ENCODE data around the gene RPGR. TPM values are rescaled to one million over a fixed set of nuclear protein-coding genes. Genes with fewer than 3 reads are reported as not detected.
A peak's percentile ranks its signal among the peaks of the same experiment; 100 is the strongest.

The RPGR gene
- total RNA-seq, 2 experiments from 2014 or later = 12.4 to 18.2 TPM

DNA sequence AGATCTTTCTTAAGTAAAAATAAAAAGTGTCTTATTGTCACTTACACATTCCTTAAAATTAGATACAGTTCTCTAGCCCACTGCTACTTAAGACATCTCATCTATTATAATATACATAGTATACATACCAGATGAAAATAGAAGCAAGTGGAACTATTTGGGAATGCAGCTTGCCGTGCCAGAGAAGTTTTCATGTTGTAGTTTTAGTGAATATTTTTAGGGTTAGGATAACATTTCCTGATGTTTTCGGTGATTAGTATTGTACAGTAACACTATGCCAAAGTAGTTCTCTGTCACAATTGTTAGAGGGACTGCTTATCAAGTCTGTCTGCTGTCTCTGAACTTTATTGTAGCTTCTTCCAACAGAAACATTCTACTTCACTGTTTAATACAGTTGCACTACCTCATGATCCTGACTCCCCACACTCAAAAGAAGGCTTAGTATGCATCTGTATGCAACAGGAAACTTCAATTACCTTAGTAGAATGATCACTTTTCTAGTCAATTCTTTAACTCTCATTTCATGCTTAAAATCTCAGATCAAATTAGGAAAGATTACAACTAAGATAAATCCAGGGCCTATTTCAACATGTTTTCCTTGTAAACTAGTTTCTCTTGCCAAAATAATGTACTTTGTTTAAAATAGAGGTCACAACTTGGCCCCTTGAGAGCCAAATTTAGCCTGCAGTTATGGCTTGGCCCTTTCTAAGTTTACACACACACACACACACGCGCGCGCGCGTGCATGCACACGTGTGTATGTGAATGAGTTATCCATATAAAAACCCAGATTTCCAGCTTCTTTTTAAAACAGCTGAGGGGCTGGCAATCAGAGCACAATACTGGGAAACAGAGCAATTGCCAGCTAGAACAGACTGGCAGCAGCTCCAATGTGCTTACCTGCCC lies 64.3 kb downstream of the RPGR start:
- intact Hi-C loops (cut with micrococcal nuclease; ENCODE audit: unreplicated experiment) = loop anchor here (5.0 kb wide), 1 partner anchor 64 kb away; the partner anchor contains the start of gene RPGR
- H3K4me2 ChIP-seq (ENCODE audit: low read length) = no peak overlapping the region
- ChIA-PET CTCF (ENCODE audit: unreplicated experiment) (no interaction called here), POLR2A (interaction anchor here (0.6 kb wide), 1 partner anchor 251 kb away, joined by 3 read pairs; no protein-coding TSS in a partner anchor)
- H4K20me1 ChIP-seq (ENCODE audit: insufficient read depth, low read length) = no peaks in the 10 kb centered on the region
- DNase-seq (ENCODE audit: low spot score) = no peak
- H3K79me2 ChIP-seq (ENCODE audit: insufficient read depth, low read depth, low read length) = no peaks in the 10 kb centered on the region
- H3K36me3 ChIP-seq (ENCODE audit: insufficient read depth, low read length) = no peaks in the 10 kb centered on the region
- TF ChIP-seq CTCF (conservative IDR thresholded peaks at IDR 0.05; ENCODE audit: low read length) (no peak), EZH2phosphoT487 (IDR thresholded peaks at IDR 0.05; ENCODE audit: borderline replicate concordance, low read depth, low read length) (no peak)
- no peak overlapping the region for H3K4me3 ChIP-seq (ENCODE audit: low read depth, low read length, poor library complexity, severe bottlenecking)
- no peak overlapping the region for H3K27ac ChIP-seq (ENCODE audit: low read depth, low read length, poor library complexity, severe bottlenecking)
- no peaks in the 10 kb centered on the region for H3K9me2 ChIP-seq (ENCODE audit: insufficient read depth, low read length)
- BruUV-seq (replicated peaks) = no TSS peak
- no peaks in the 10 kb centered on the region for H3K9me3 ChIP-seq (ENCODE audit: low read length)
- H2AFZ ChIP-seq (ENCODE audit: low read length) = no peak overlapping the region
- H3K4me1 ChIP-seq (ENCODE audit: insufficient read depth, low read length, poor library complexity, severe bottlenecking) = no peaks in the 10 kb centered on the region

DNA sequence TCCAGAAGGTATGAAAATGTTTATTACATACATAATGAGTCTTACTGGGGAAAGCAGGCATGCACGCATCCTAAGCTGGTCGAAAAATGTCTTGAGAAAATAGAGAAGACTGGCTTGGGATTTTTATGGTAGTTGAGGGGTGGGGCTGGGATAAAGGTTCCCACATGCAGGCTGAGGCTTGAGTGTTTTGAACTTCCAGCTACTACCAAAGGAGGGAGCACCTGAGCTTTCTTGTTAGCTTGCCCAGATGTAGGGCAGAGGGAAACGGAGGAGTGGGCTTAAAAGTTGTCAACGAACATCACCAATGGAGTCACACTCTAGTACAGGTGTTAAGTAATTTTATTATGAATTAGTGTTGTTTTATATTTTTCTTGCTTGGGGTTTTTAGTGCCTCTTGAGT lies 67.1 kb downstream of the RPGR start:
- no peaks in the 10 kb centered on the region for H3K36me3 ChIP-seq (ENCODE audit: insufficient read depth, low read length)
- peak; percentile 68 for TF ChIP-seq CTCF (conservative IDR thresholded peaks at IDR 0.05; ENCODE audit: low read length)
- TF ChIP-seq EZH2phosphoT487 (IDR thresholded peaks at IDR 0.05; ENCODE audit: borderline replicate concordance, low read depth, low read length) = no peak
- no peaks in the 10 kb centered on the region for H3K9me2 ChIP-seq (ENCODE audit: insufficient read depth, low read length)
- H3K4me3 ChIP-seq (ENCODE audit: low read depth, low read length, poor library complexity, severe bottlenecking) = no peak overlapping the region
- no peaks in the 10 kb centered on the region for H3K79me2 ChIP-seq (ENCODE audit: insufficient read depth, low read depth, low read length)
- H3K9me3 ChIP-seq (ENCODE audit: low read length) = no peaks in the 10 kb centered on the region
- intact Hi-C loops (cut with micrococcal nuclease; ENCODE audit: unreplicated experiment) = loop anchor here (5.0 kb wide), 1 partner anchor 67 kb away; the partner anchor contains the start of gene RPGR
- POLR2A ChIA-PET = interaction anchor here (0.5 kb wide), 1 partner anchor 28 kb away, joined by 3 read pairs; no protein-coding TSS in a partner anchor
- no peaks in the 10 kb centered on the region for H3K4me1 ChIP-seq (ENCODE audit: insufficient read depth, low read length, poor library complexity, severe bottlenecking)
- no TSS peak for BruUV-seq (replicated peaks)
- CTCF ChIA-PET (ENCODE audit: unreplicated experiment) = no interaction called here
- DNase-seq (ENCODE audit: low spot score) = peak; percentile 35
- H3K27ac ChIP-seq (ENCODE audit: low read depth, low read length, poor library complexity, severe bottlenecking) = no peak overlapping the region
- no peak overlapping the region for H3K4me2 ChIP-seq (ENCODE audit: low read length)
- no peaks in the 10 kb centered on the region for H4K20me1 ChIP-seq (ENCODE audit: insufficient read depth, low read length)
- no peak overlapping the region for H2AFZ ChIP-seq (ENCODE audit: low read length)

DNA sequence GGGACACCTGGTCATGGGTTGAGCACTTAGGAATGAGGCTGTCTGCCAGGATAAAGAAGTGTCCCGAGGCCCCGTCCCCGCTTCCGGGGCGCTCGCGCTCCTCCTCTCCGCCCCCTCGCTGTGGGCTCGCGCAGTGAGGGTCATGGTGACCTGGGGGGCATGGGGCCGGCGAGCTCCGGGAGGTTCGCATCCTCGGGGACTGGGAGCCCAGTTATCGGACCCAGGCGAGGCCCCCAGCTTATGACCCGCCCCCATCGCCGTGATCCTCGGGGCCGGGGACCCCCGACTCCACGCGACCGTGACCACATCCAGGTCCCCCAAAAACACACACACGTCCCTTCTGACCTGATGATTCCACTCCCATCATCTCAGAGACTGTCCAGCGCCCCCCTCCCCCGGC lies 71.3 kb downstream of the RPGR start:
- POLR2A ChIA-PET = no interaction called here
- H3K9me2 ChIP-seq (ENCODE audit: insufficient read depth, low read length) = no peaks in the 10 kb centered on the region
- no peak overlapping the region for H3K27ac ChIP-seq (ENCODE audit: low read depth, low read length, poor library complexity, severe bottlenecking)
- H3K79me2 ChIP-seq (ENCODE audit: insufficient read depth, low read depth, low read length) = no peaks in the 10 kb centered on the region
- no peak overlapping the region for H2AFZ ChIP-seq (ENCODE audit: low read length)
- H3K4me1 ChIP-seq (ENCODE audit: insufficient read depth, low read length, poor library complexity, severe bottlenecking) = no peaks in the 10 kb centered on the region
- H3K9me3 ChIP-seq (ENCODE audit: low read length) = no peaks in the 10 kb centered on the region
- H3K36me3 ChIP-seq (ENCODE audit: insufficient read depth, low read length) = no peaks in the 10 kb centered on the region
- no peak for DNase-seq (ENCODE audit: low spot score)
- H4K20me1 ChIP-seq (ENCODE audit: insufficient read depth, low read length) = no peaks in the 10 kb centered on the region
- H3K4me3 ChIP-seq (ENCODE audit: low read depth, low read length, poor library complexity, severe bottlenecking) = no peak overlapping the region
- no TSS peak for BruUV-seq (replicated peaks)
- intact Hi-C loops (cut with micrococcal nuclease; ENCODE audit: unreplicated experiment) = no loop called here
- no peak overlapping the region for H3K4me2 ChIP-seq (ENCODE audit: low read length)
- CTCF ChIA-PET (ENCODE audit: unreplicated experiment) = no interaction called here
- no peak for TF ChIP-seq CTCF (conservative IDR thresholded peaks at IDR 0.05; ENCODE audit: low read length)
- TF ChIP-seq EZH2phosphoT487 (IDR thresholded peaks at IDR 0.05; ENCODE audit: borderline replicate concordance, low read depth, low read length) = no peak
